Measurements from ENCODE around the gene STAC. TPM values are rescaled to one million over a fixed set of nuclear protein-coding genes. Genes with fewer than 3 reads are reported as not detected.

Gene STAC
- polyA plus RNA-seq, 1 donor = 1.8 TPM

GRCh38 chr3:36511791-36512486 is 131.6 kb downstream of the STAC start:
- no peaks in the 10 kb centered on the region for H3K36me3 ChIP-seq (ENCODE audit: control insufficient read depth, insufficient read depth, low read length)
- no peak overlapping the region for H3K4me3 ChIP-seq (ENCODE audit: low read length)
- no CpG with 5 or more reads among the region's 5 CpGs for WGBS (ENCODE audit: insufficient coverage, low lambda C conversion rate)
- no peaks in the 10 kb centered on the region for H3K27me3 ChIP-seq (ENCODE audit: control insufficient read depth, insufficient read depth, low read length)
- no peaks in the 10 kb centered on the region for H3K4me1 ChIP-seq (ENCODE audit: control insufficient read depth, insufficient read depth, low read length)
- no peaks in the 10 kb centered on the region for H3K9me3 ChIP-seq (ENCODE audit: control insufficient read depth, low read depth, low read length)
- H3K27ac ChIP-seq (ENCODE audit: low read length) = no peak overlapping the region
- DNase-seq = no peak

GRCh38 chr3:36512555-36512954 is 132.3 kb downstream of the STAC start:
- Histone ChIP-seq H3K27me3 (ENCODE audit: control insufficient read depth, insufficient read depth, low read length) (no peaks in the 10 kb centered on the region), H3K4me3 (ENCODE audit: low read length) (no peak overlapping the region)

GRCh38 chr3:36514171-36514570 is 133.9 kb downstream of the STAC start:
- H3K4me1 ChIP-seq (ENCODE audit: control insufficient read depth, insufficient read depth, low read length) = no peaks in the 10 kb centered on the region
- H3K9me3 ChIP-seq (ENCODE audit: control insufficient read depth, low read depth, low read length) = no peaks in the 10 kb centered on the region
- no peaks in the 10 kb centered on the region for H3K36me3 ChIP-seq (ENCODE audit: control insufficient read depth, insufficient read depth, low read length)
- DNase-seq = no peak
- no CpG with 5 or more reads among the region's 1 CpG for WGBS (ENCODE audit: insufficient coverage, low lambda C conversion rate)
- no peak overlapping the region for H3K27ac ChIP-seq (ENCODE audit: low read length)
- H3K27me3 ChIP-seq (ENCODE audit: control insufficient read depth, insufficient read depth, low read length) = no peaks in the 10 kb centered on the region
- H3K4me3 ChIP-seq (ENCODE audit: low read length) = no peak overlapping the region

More at GRCh38 chr3:36512555-36512954, 132.3 kb downstream of the STAC start:
- no peak overlapping the region for H3K27ac ChIP-seq (ENCODE audit: low read length)
- H3K4me1 ChIP-seq (ENCODE audit: control insufficient read depth, insufficient read depth, low read length) = no peaks in the 10 kb centered on the region
- no peaks in the 10 kb centered on the region for H3K36me3 ChIP-seq (ENCODE audit: control insufficient read depth, insufficient read depth, low read length)
- H3K9me3 ChIP-seq (ENCODE audit: control insufficient read depth, low read depth, low read length) = no peaks in the 10 kb centered on the region
- DNase-seq = no peak
- WGBS (ENCODE audit: insufficient coverage, low lambda C conversion rate) = no CpG with 5 or more reads among the region's 3 CpGs

GRCh38 chr3:36519682-36520081 is 139.4 kb downstream of the STAC start:
- DNase-seq = no peak
- H3K27me3 ChIP-seq (ENCODE audit: control insufficient read depth, insufficient read depth, low read length) = no peaks in the 10 kb centered on the region

GRCh38 chr3:36520241-36521006 is 140.1 kb downstream of the STAC start:
- Histone ChIP-seq H3K9me3 (ENCODE audit: control insufficient read depth, low read depth, low read length) (no peaks in the 10 kb centered on the region), H3K4me1 (ENCODE audit: control insufficient read depth, insufficient read depth, low read length) (no peaks in the 10 kb centered on the region), H3K36me3 (ENCODE audit: control insufficient read depth, insufficient read depth, low read length) (no peaks in the 10 kb centered on the region), H3K27ac (ENCODE audit: low read length) (no peak overlapping the region), H3K4me3 (ENCODE audit: low read length) (no peak overlapping the region), H3K27me3 (ENCODE audit: control insufficient read depth, insufficient read depth, low read length) (no peaks in the 10 kb centered on the region)
- no peak for DNase-seq
- 100% methylated on average over 1 of the region's 4 CpGs for WGBS (ENCODE audit: insufficient coverage, low lambda C conversion rate)

More at GRCh38 chr3:36519682-36520081, 139.4 kb downstream of the STAC start:
- Histone ChIP-seq H3K36me3 (ENCODE audit: control insufficient read depth, insufficient read depth, low read length) (no peaks in the 10 kb centered on the region), H3K4me3 (ENCODE audit: low read length) (no peak overlapping the region), H3K9me3 (ENCODE audit: control insufficient read depth, low read depth, low read length) (no peaks in the 10 kb centered on the region), H3K27ac (ENCODE audit: low read length) (no peak overlapping the region), H3K4me1 (ENCODE audit: control insufficient read depth, insufficient read depth, low read length) (no peaks in the 10 kb centered on the region)
- 60% methylated on average over 1 of the region's 3 CpGs for whole genome bisulfite sequencing (ENCODE audit: insufficient coverage, low lambda C conversion rate)

- H3K4me1 ChIP-seq (ENCODE audit: control insufficient read depth, insufficient read depth, low read length) = no peaks in the 10 kb centered on the region
- H3K27me3 ChIP-seq (ENCODE audit: control insufficient read depth, insufficient read depth, low read length) = no peaks in the 10 kb centered on the region
- no peak overlapping the region for H3K27ac ChIP-seq (ENCODE audit: low read length)
- H3K36me3 ChIP-seq (ENCODE audit: control insufficient read depth, insufficient read depth, low read length) = no peaks in the 10 kb centered on the region
- H3K4me3 ChIP-seq (ENCODE audit: low read length) = no peak overlapping the region
- WGBS (ENCODE audit: insufficient coverage, low lambda C conversion rate) = no CpG with 5 or more reads among the region's 2 CpGs
- no peaks in the 10 kb centered on the region for H3K9me3 ChIP-seq (ENCODE audit: control insufficient read depth, low read depth, low read length)
- DNase-seq = no peak
These were observed 140.7 kb downstream of the STAC start for GRCh38 chr3:36521007-36521379.

GRCh38 chr3:36524560-36524959 is 144.3 kb downstream of the STAC start:
- H3K4me1 ChIP-seq (ENCODE audit: control insufficient read depth, insufficient read depth, low read length) = no peaks in the 10 kb centered on the region
- H3K9me3 ChIP-seq (ENCODE audit: control insufficient read depth, low read depth, low read length) = no peaks in the 10 kb centered on the region
- no peaks in the 10 kb centered on the region for H3K27me3 ChIP-seq (ENCODE audit: control insufficient read depth, insufficient read depth, low read length)
- H3K36me3 ChIP-seq (ENCODE audit: control insufficient read depth, insufficient read depth, low read length) = no peaks in the 10 kb centered on the region
- WGBS (ENCODE audit: insufficient coverage, low lambda C conversion rate) = no CpG with 5 or more reads among the region's 3 CpGs
- DNase-seq = no peak
- no peak overlapping the region for H3K4me3 ChIP-seq (ENCODE audit: low read length)
- no peak overlapping the region for H3K27ac ChIP-seq (ENCODE audit: low read length)

GRCh38 chr3:36525115-36525801 is 145.0 kb downstream of the STAC start:
- no peaks in the 10 kb centered on the region for H3K27me3 ChIP-seq (ENCODE audit: control insufficient read depth, insufficient read depth, low read length)
- 20% methylated on average over 1 of the region's 3 CpGs for WGBS (ENCODE audit: insufficient coverage, low lambda C conversion rate)
- no peaks in the 10 kb centered on the region for H3K4me1 ChIP-seq (ENCODE audit: control insufficient read depth, insufficient read depth, low read length)
- no peak for DNase-seq
- H3K4me3 ChIP-seq (ENCODE audit: low read length) = no peak overlapping the region
- H3K9me3 ChIP-seq (ENCODE audit: control insufficient read depth, low read depth, low read length) = no peaks in the 10 kb centered on the region
- no peak overlapping the region for H3K27ac ChIP-seq (ENCODE audit: low read length)
- no peaks in the 10 kb centered on the region for H3K36me3 ChIP-seq (ENCODE audit: control insufficient read depth, insufficient read depth, low read length)

GRCh38 chr3:36538136-36538749 is 157.9 kb downstream of the STAC start:
- Histone ChIP-seq H3K27ac (ENCODE audit: low read length) (no peak overlapping the region), H3K4me1 (ENCODE audit: control insufficient read depth, insufficient read depth, low read length) (no peaks in the 10 kb centered on the region), H3K27me3 (ENCODE audit: control insufficient read depth, insufficient read depth, low read length) (no peaks in the 10 kb centered on the region), H3K9me3 (ENCODE audit: control insufficient read depth, low read depth, low read length) (no peaks in the 10 kb centered on the region), H3K4me3 (ENCODE audit: low read length) (no peak overlapping the region), H3K36me3 (ENCODE audit: control insufficient read depth, insufficient read depth, low read length) (no peaks in the 10 kb centered on the region)
- no peak for DNase-seq
- 100% methylated on average over 1 of the region's 4 CpGs for WGBS (ENCODE audit: insufficient coverage, low lambda C conversion rate)

GRCh38 chr3:36540888-36541518 is 160.7 kb downstream of the STAC start:
- Histone ChIP-seq H3K4me3 (ENCODE audit: low read length) (no peak overlapping the region), H3K27me3 (ENCODE audit: control insufficient read depth, insufficient read depth, low read length) (no peaks in the 10 kb centered on the region), H3K27ac (ENCODE audit: low read length) (no peak overlapping the region), H3K9me3 (ENCODE audit: control insufficient read depth, low read depth, low read length) (no peaks in the 10 kb centered on the region), H3K36me3 (ENCODE audit: control insufficient read depth, insufficient read depth, low read length) (no peaks in the 10 kb centered on the region), H3K4me1 (ENCODE audit: control insufficient read depth, insufficient read depth, low read length) (no peaks in the 10 kb centered on the region)
- 63% methylated on average over 2 of the region's 3 CpGs for WGBS (ENCODE audit: insufficient coverage, low lambda C conversion rate)
- no peak for DNase-seq
